SK-N-SH (cell line): ENCODE measurements around the gene USP47. TPM values are rescaled to one million over a fixed set of nuclear protein-coding genes. Genes with fewer than 3 reads are reported as not detected.

Experiments used
- CTCF ChIA-PET: fragments of 300-600, 350-600 bp; formaldehyde crosslinking; extraction: SDS; loops from one replicate; lab custom pipeline; 2021; lab: Yijun Ruan, JAX
- POLR2A ChIA-PET: fragments of 350-600 bp; sonication (Branson Sonifier 250); formaldehyde crosslinking; extraction: SDS; loops from one replicate; lab custom pipeline; 2020; ENCODE audit warnings: antibody characterized with exemption, inconsistent platforms; lab: Yijun Ruan, JAX
- DNase-seq: peaks from one replicate; pipeline ENCODE4 v3.0.0; 2012
- H2AFZ ChIP-seq: fragments of 200-600 bp; sonication (generic); 2 replicates; pipeline ENCODE4 v1.8.1; 2016; ENCODE audit warnings: antibody characterized with exemption, mild to moderate bottlenecking, low read depth
- H3F3A ChIP-seq: fragments of 200-600 bp; sonication (generic); replicated peaks from 2 replicates; pipeline ENCODE3; 2016; ENCODE audit warnings: antibody characterized with exemption, mild to moderate bottlenecking; ENCODE audit not compliant: insufficient read depth
- H3K27ac ChIP-seq, 2 experiments: fragments of 200-500 bp in 1 of 2; fragments of 200-600 bp in 1 of 2; sonication (Bioruptor generic) in 1 of 2; sonication (generic), shearing (Covaris generic) in 1 of 2; 2 replicates each; pipeline versions ENCODE4 v1.5.1 to v1.6.1; 2014 to 2016; ENCODE audit warnings: low read depth in 2 of 2, inconsistent platforms in 1 of 2, low read length in 1 of 2, mild to moderate bottlenecking in 1 of 2, mixed read lengths in 1 of 2
- H3K27me3 ChIP-seq: fragments of 200-600 bp; sonication (generic), shearing (Covaris generic); 2 replicates; pipeline ENCODE4 v1.6.1; 2016; ENCODE audit warnings: mixed run types; ENCODE audit not compliant: insufficient read depth
- H3K36me3 ChIP-seq, 2 experiments: fragments of 200-500 bp in 1 of 2; fragments of 200-600 bp in 1 of 2; sonication (Bioruptor generic) in 1 of 2; sonication (generic) in 1 of 2; replicated peaks in 1 of 2; 2 replicates each; pipeline versions ENCODE3 to v1.5.1; 2014 to 2016; ENCODE audit warnings: low read length in 1 of 2, mild to moderate bottlenecking in 1 of 2; ENCODE audit not compliant: insufficient read depth in 2 of 2, control insufficient read depth in 1 of 2
- H3K4me1 ChIP-seq, 2 experiments: fragments of 200-500 bp in 1 of 2; fragments of 200-600 bp in 1 of 2; sonication (Bioruptor generic) in 1 of 2; sonication (generic), shearing (Covaris generic) in 1 of 2; 2 replicates each; pipeline versions ENCODE4 v1.5.1 to v1.6.1; 2014 to 2016; ENCODE audit warnings: low read depth in 1 of 2, low read length in 1 of 2, mixed run types in 1 of 2; ENCODE audit not compliant: insufficient read depth in 2 of 2, control insufficient read depth in 1 of 2
- H3K4me2 ChIP-seq: fragments of 200-600 bp; sonication (generic), shearing (Covaris generic); 2 replicates; pipeline ENCODE4 v1.6.1; 2017; ENCODE audit warnings: mixed run types
- H3K4me3 ChIP-seq, 2 experiments: fragments of 200-500 bp in 1 of 2; fragments of 200-600 bp in 1 of 2; sonication (Bioruptor generic) in 1 of 2; sonication (generic), shearing (Covaris generic) in 1 of 2; 2 replicates each; pipeline versions ENCODE4 v1.5.1 to v1.8.1; 2014 to 2016; ENCODE audit warnings: low read depth in 2 of 2, inconsistent platforms in 1 of 2, low read length in 1 of 2, mild to moderate bottlenecking in 1 of 2, mixed read lengths in 1 of 2, moderate library complexity in 1 of 2
- H3K79me2 ChIP-seq: fragments of 200-600 bp; sonication (generic); 2 replicates; pipeline ENCODE4 v1.8.1; 2017; ENCODE audit warnings: mild to moderate bottlenecking; ENCODE audit not compliant: insufficient read depth
- H3K9ac ChIP-seq: fragments of 200-600 bp; sonication (generic); 2 replicates; pipeline ENCODE4 v1.6.1; 2017; ENCODE audit warnings: mixed run types
- H3K9me2 ChIP-seq: fragments of 200-600 bp; sonication (generic); 2 replicates; pipeline ENCODE4 v1.6.1; 2017; ENCODE audit warnings: mixed run types
- H3K9me3 ChIP-seq: fragments of 200-600 bp; sonication (generic); 2 replicates; pipeline ENCODE4 v1.6.1; 2017; ENCODE audit warnings: mixed run types, mild to moderate bottlenecking, moderate library complexity
- H4K20me1 ChIP-seq: fragments of 200-600 bp; sonication (generic); 2 replicates; pipeline ENCODE4 v1.6.1; 2017; ENCODE audit warnings: mild to moderate bottlenecking, mixed run types; ENCODE audit not compliant: insufficient read depth
- CHD2 ChIP-seq: fragments of 150-350 bp; IDR thresholded peaks from 2 replicates; pipeline ENCODE4 v1.6.1; 2018; ENCODE audit warnings: low read length; ENCODE audit not compliant: partially characterized antibody
- ELF1 ChIP-seq: IDR thresholded peaks from 2 replicates; pipeline ENCODE4 v1.4.0; 2012
- FOSL2 ChIP-seq: IDR thresholded peaks from 2 replicates; pipeline ENCODE4 v1.4.0; 2012; ENCODE audit warnings: low read depth, mild to moderate bottlenecking, moderate library complexity, borderline replicate concordance
- FOXJ3 ChIP-seq: sonication (generic); formaldehyde crosslinking; IDR thresholded peaks from 2 replicates; pipeline ENCODE4 v1.5.1; 2020; ENCODE audit warnings: mild to moderate bottlenecking, missing genetic modification reagents
- FOXM1 ChIP-seq: IDR thresholded peaks from 2 replicates; pipeline ENCODE4 v1.4.0; 2012; ENCODE audit warnings: low read depth, mild to moderate bottlenecking
- GABPA ChIP-seq: IDR thresholded peaks from 2 replicates; pipeline ENCODE4 v1.4.0; 2012; ENCODE audit warnings: low read depth, mild to moderate bottlenecking
- GATA2 ChIP-seq: sonication (generic); formaldehyde crosslinking; IDR thresholded peaks from 2 replicates; pipeline ENCODE4 v1.5.0; 2020; ENCODE audit warnings: mild to moderate bottlenecking, missing genetic modification reagents
- JUND ChIP-seq: IDR thresholded peaks from 2 replicates; pipeline ENCODE4 v1.4.0; 2012
- MEF2A ChIP-seq: IDR thresholded peaks from 2 replicates; pipeline ENCODE4 v1.4.0; 2012; ENCODE audit warnings: low read depth, borderline replicate concordance
- RAD21 ChIP-seq: IDR thresholded peaks from 2 replicates; pipeline ENCODE4 v1.6.1; 2012; ENCODE audit warnings: mild to moderate bottlenecking, low read length
- RCOR1 ChIP-seq: fragments of 150-350 bp; IDR thresholded peaks from 2 replicates; pipeline ENCODE4 v1.6.1; 2017; ENCODE audit warnings: antibody characterized with exemption, low read length
- SIN3A ChIP-seq: IDR thresholded peaks from 2 replicates; pipeline ENCODE4 v1.6.1; 2012; ENCODE audit warnings: low read depth, mild to moderate bottlenecking, low read length, moderate library complexity, borderline replicate concordance
- TCF12 ChIP-seq: IDR thresholded peaks from 2 replicates; pipeline ENCODE4 v1.4.0; 2012
- TEAD4 ChIP-seq: IDR thresholded peaks from 2 replicates; pipeline ENCODE4 v1.4.0; 2012; ENCODE audit warnings: mild to moderate bottlenecking, borderline replicate concordance; ENCODE audit not compliant: insufficient read depth
- WGBS: methylation state at CpG from one replicate; pipeline ENCODE4 v1.1.6; 2017; ENCODE audit warnings: low lambda C conversion rate; 5-methylcytosine and 5-hydroxymethylcytosine counted together
- polyA plus RNA-seq, 3 experiments: library from polyadenylated mRNA; depleted of rRNA; stranded (reverse); fragments of >200 nt; gene quantifications; 2 replicates each; pipeline ENCODE4 v1.2.3, GENCODE V29; 2012
- TF ChIP-seq, protein P1 (sequence below): IDR thresholded peaks from 2 replicates; pipeline ENCODE4; 2012
- TF ChIP-seq, protein P2 (sequence below): IDR thresholded peaks from 2 replicates; pipeline ENCODE4 v1.6.1; 2012; ENCODE audit warnings: mild to moderate bottlenecking, low read depth, low read length, moderate library complexity

Gene USP47
- polyA plus RNA-seq, 1 of the 3 experiments (the other 2 are of a cell fraction): 10.3 TPM

GRCh38 chr11:11985016-11985715 lies 143.4 kb downstream of the USP47 start (continued):
- TF ChIP-seq, protein P1, sequence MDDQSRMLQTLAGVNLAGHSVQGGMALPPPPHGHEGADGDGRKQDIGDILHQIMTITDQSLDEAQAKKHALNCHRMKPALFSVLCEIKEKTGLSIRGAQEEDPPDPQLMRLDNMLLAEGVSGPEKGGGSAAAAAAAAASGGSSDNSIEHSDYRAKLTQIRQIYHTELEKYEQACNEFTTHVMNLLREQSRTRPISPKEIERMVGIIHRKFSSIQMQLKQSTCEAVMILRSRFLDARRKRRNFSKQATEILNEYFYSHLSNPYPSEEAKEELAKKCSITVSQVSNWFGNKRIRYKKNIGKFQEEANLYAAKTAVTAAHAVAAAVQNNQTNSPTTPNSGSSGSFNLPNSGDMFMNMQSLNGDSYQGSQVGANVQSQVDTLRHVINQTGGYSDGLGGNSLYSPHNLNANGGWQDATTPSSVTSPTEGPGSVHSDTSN: peak; percentile 70
- TF ChIP-seq, all 33 proteins: peak for 7

GRCh38 chr11:11985954-11986949 lies 144.5 kb downstream of the USP47 start:
- Histone ChIP-seq H3K4me1 (peaks cover 52 to 58% of the 10 kb centered on the region in 2 experiments), H3K27me3 (no peaks in the 10 kb centered on the region), H3K4me2 (peak overlapping the region; percentile 20; the same call in 1 of the 2 replicates), H3K79me2 (peaks cover 85% of the 10 kb centered on the region), H3K36me3 (peaks cover 50 to 51% of the 10 kb centered on the region in 2 experiments), H2AFZ (no peak overlapping the region), H3K9ac (peak overlapping the region; percentile 54; the same call in 1 of the 2 replicates), H3K27ac (peak overlapping the region; percentile 50 to 99), H3K9me3 (no peaks in the 10 kb centered on the region), H4K20me1 (no peaks in the 10 kb centered on the region), H3F3A (peaks cover 97% of the 10 kb centered on the region), H3K4me3 (no peak overlapping the region), H3K9me2 (no peaks in the 10 kb centered on the region)
- ChIA-PET POLR2A (no interaction called here), CTCF (interaction anchor here (0.9 to 1.7 kb wide), 3 partner anchors 11 to 19 kb away, joined by 3 to 5 read pairs (median 4); no protein-coding TSS in a partner anchor)
- no peak for DNase-seq
- WGBS: 88% methylated on average over 9 of the region's 9 CpGs
- no peak for TF ChIP-seq MEF2A
- TF ChIP-seq TEAD4: no peak
- TF ChIP-seq, protein P2, sequence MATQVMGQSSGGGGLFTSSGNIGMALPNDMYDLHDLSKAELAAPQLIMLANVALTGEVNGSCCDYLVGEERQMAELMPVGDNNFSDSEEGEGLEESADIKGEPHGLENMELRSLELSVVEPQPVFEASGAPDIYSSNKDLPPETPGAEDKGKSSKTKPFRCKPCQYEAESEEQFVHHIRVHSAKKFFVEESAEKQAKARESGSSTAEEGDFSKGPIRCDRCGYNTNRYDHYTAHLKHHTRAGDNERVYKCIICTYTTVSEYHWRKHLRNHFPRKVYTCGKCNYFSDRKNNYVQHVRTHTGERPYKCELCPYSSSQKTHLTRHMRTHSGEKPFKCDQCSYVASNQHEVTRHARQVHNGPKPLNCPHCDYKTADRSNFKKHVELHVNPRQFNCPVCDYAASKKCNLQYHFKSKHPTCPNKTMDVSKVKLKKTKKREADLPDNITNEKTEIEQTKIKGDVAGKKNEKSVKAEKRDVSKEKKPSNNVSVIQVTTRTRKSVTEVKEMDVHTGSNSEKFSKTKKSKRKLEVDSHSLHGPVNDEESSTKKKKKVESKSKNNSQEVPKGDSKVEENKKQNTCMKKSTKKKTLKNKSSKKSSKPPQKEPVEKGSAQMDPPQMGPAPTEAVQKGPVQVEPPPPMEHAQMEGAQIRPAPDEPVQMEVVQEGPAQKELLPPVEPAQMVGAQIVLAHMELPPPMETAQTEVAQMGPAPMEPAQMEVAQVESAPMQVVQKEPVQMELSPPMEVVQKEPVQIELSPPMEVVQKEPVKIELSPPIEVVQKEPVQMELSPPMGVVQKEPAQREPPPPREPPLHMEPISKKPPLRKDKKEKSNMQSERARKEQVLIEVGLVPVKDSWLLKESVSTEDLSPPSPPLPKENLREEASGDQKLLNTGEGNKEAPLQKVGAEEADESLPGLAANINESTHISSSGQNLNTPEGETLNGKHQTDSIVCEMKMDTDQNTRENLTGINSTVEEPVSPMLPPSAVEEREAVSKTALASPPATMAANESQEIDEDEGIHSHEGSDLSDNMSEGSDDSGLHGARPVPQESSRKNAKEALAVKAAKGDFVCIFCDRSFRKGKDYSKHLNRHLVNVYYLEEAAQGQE: no peak
- TF ChIP-seq GABPA: no peak
- TF ChIP-seq RCOR1: no peak
- no peak for TF ChIP-seq FOXJ3 (CRISPR knock-in tag)
- TF ChIP-seq FOXM1: no peak
- TF ChIP-seq, protein P1: no peak
- no peak for TF ChIP-seq GATA2 (CRISPR knock-in tag)
- TF ChIP-seq FOSL2: no peak
- no peak for TF ChIP-seq CHD2
- no peak for TF ChIP-seq TCF12
- TF ChIP-seq SIN3A: no peak
- no peak for TF ChIP-seq ELF1
- TF ChIP-seq JUND: no peak
- no peak for TF ChIP-seq RAD21
